C4-2B (cell line): ENCODE data around the gene KRTAP20-1.

Experiments
- ZFX ChIP-seq: fragments of 450-650 bp; IDR thresholded peaks from 2 replicates; pipeline ENCODE4 v1.6.1; 2017
- TF ChIP-seq, protein P1 (sequence below): fragments of 450-650 bp; conservative IDR thresholded peaks from 2 replicates; pipeline ENCODE4 v1.5.1; 2017; ENCODE audit warnings: mild to moderate bottlenecking

DNA sequence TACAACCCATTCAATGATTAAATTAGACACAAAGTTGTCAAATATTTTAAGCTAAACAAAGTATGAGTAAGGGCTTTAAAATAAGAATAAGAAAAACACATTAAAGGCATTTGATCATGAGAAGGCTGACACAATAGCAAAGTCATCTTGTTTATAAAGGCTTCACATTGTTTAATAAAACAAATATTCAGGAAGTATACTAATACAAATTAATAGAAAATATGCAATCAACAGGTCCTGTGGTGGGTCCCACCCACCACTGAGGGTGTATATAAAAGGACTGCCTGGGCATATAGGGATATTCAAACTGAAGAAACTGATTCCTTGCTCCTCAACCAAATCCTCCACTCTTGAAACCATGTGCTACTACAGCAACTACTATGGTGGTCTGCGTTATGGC lies 18.7 kb downstream of the KRTAP20-1 start, which contains the start of gene KRTAP20-2:
- TF ChIP-seq, protein P1, sequence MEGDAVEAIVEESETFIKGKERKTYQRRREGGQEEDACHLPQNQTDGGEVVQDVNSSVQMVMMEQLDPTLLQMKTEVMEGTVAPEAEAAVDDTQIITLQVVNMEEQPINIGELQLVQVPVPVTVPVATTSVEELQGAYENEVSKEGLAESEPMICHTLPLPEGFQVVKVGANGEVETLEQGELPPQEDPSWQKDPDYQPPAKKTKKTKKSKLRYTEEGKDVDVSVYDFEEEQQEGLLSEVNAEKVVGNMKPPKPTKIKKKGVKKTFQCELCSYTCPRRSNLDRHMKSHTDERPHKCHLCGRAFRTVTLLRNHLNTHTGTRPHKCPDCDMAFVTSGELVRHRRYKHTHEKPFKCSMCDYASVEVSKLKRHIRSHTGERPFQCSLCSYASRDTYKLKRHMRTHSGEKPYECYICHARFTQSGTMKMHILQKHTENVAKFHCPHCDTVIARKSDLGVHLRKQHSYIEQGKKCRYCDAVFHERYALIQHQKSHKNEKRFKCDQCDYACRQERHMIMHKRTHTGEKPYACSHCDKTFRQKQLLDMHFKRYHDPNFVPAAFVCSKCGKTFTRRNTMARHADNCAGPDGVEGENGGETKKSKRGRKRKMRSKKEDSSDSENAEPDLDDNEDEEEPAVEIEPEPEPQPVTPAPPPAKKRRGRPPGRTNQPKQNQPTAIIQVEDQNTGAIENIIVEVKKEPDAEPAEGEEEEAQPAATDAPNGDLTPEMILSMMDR, result no peak
- no peak for TF ChIP-seq ZFX
